H9 (cell line): ENCODE data around the gene ADAM17. TPM values are rescaled to one million over a fixed set of nuclear protein-coding genes. Genes with fewer than 3 reads are reported as not detected.

Experiments
- DNase-seq: peaks from one replicate; pipeline ENCODE4 v3.0.0-alpha.2; 2017
- H2AFZ ChIP-seq: one replicate; pipeline ENCODE4 v1.6.1; 2013; ENCODE audit warnings: mild to moderate bottlenecking, low read length, control low read depth, moderate library complexity
- H2AK5ac ChIP-seq: 2 replicates; pipeline ENCODE4 v1.6.1; 2013; ENCODE audit warnings: low read length, control low read depth, mixed read lengths; ENCODE audit not compliant: insufficient read length
- H2BK120ac ChIP-seq: one replicate; pipeline ENCODE4 v1.6.1; 2013; ENCODE audit warnings: low read depth, mild to moderate bottlenecking, low read length, control low read depth, inconsistent platforms; ENCODE audit not compliant: poor library complexity, severe bottlenecking
- H2BK12ac ChIP-seq: 2 replicates; pipeline ENCODE4 v1.6.1; 2013; ENCODE audit warnings: low read length, control low read depth, mixed read lengths, low read depth; ENCODE audit not compliant: insufficient read length
- H2BK15ac ChIP-seq: 2 replicates; pipeline ENCODE4 v1.6.1; 2013; ENCODE audit warnings: low read depth, low read length, control low read depth
- H2BK20ac ChIP-seq: one replicate; pipeline ENCODE4 v1.6.1; 2013; ENCODE audit warnings: low read depth, mild to moderate bottlenecking, low read length, control low read depth, inconsistent platforms; ENCODE audit not compliant: poor library complexity, severe bottlenecking
- H2BK5ac ChIP-seq: 2 replicates; pipeline ENCODE4 v1.6.1; 2013; ENCODE audit warnings: low read length, control low read depth, mixed read lengths; ENCODE audit not compliant: insufficient read length
- H3K14ac ChIP-seq: 2 replicates; pipeline ENCODE4 v1.6.1; 2013; ENCODE audit warnings: low read length, control low read depth; ENCODE audit not compliant: insufficient read depth
- H3K18ac ChIP-seq: 2 replicates; pipeline ENCODE4 v1.6.1; 2013; ENCODE audit warnings: low read depth, mild to moderate bottlenecking, mixed read lengths, low read length, control low read depth; ENCODE audit not compliant: insufficient read length
- H3K23ac ChIP-seq: 2 replicates; pipeline ENCODE4 v1.6.1; 2013; ENCODE audit warnings: low read length, control low read depth, mixed read lengths, low read depth; ENCODE audit not compliant: insufficient read length
- H3K23me2 ChIP-seq: 2 replicates; pipeline ENCODE4 v1.6.1; 2013; ENCODE audit warnings: low read depth, mild to moderate bottlenecking, mixed read lengths, low read length, control low read depth; ENCODE audit not compliant: insufficient read length, poor library complexity, severe bottlenecking
- H3K27ac ChIP-seq: 2 replicates; pipeline ENCODE4 v1.5.1; 2013; ENCODE audit warnings: low read length, control low read depth, mixed read lengths, low read depth; ENCODE audit not compliant: insufficient read length
- H3K27me3 ChIP-seq: 2 replicates; pipeline ENCODE4 v1.6.1; 2013; ENCODE audit warnings: low read length, control low read depth, inconsistent platforms; ENCODE audit not compliant: insufficient read depth
- H3K4ac ChIP-seq: 2 replicates; pipeline ENCODE4 v1.6.1; 2013; ENCODE audit warnings: low read depth, mild to moderate bottlenecking, control low read depth, inconsistent platforms, low read length, moderate library complexity
- H3K4me1 ChIP-seq: 2 replicates; pipeline ENCODE4 v1.6.1; 2013; ENCODE audit warnings: low read length, control low read depth, inconsistent platforms; ENCODE audit not compliant: insufficient read depth
- H3K4me2 ChIP-seq: 2 replicates; pipeline ENCODE4 v1.6.1; 2013; ENCODE audit warnings: low read length, control low read depth, mixed read lengths; ENCODE audit not compliant: insufficient read length, insufficient read depth
- H3K56ac ChIP-seq: 2 replicates; pipeline ENCODE4 v1.6.1; 2013; ENCODE audit warnings: low read depth, mild to moderate bottlenecking, mixed read lengths, low read length, control low read depth; ENCODE audit not compliant: insufficient read length
- H3K79me1 ChIP-seq: 2 replicates; pipeline ENCODE4 v1.6.1; 2013; ENCODE audit warnings: low read depth, mild to moderate bottlenecking, moderate library complexity, low read length, control low read depth, inconsistent platforms; ENCODE audit not compliant: insufficient read depth, poor library complexity, severe bottlenecking
- H3K79me2 ChIP-seq: 2 replicates; pipeline ENCODE4 v1.6.1; 2013; ENCODE audit warnings: low read length, control low read depth, inconsistent platforms; ENCODE audit not compliant: insufficient read depth
- H3K9ac ChIP-seq: 2 replicates; pipeline ENCODE4 v1.6.1; 2013; ENCODE audit warnings: low read length, control low read depth, mixed read lengths; ENCODE audit not compliant: insufficient read length; ENCODE audit errors: extremely low read depth
- H3K9me3 ChIP-seq: one replicate; pipeline ENCODE4 v1.6.1; 2013; ENCODE audit warnings: low read depth, low read length, inconsistent platforms; ENCODE audit not compliant: control insufficient read depth
- H3T11ph ChIP-seq: one replicate; pipeline ENCODE4 v1.6.1; 2013; ENCODE audit warnings: mild to moderate bottlenecking, low read length, control low read depth, inconsistent platforms
- H4K20me1 ChIP-seq: one replicate; pipeline ENCODE4 v1.6.1; 2013; ENCODE audit not compliant: control insufficient read depth, insufficient read length, insufficient read depth
- H4K5ac ChIP-seq: 2 replicates; pipeline ENCODE4 v1.6.1; 2013; ENCODE audit warnings: low read depth, mild to moderate bottlenecking, mixed read lengths, low read length, control low read depth; ENCODE audit not compliant: insufficient read length
- H4K8ac ChIP-seq: replicated peaks from 2 replicates; pipeline ENCODE4 v1.6.1; 2013; ENCODE audit warnings: low read length, control low read depth, mixed read lengths, low read depth; ENCODE audit not compliant: insufficient read length
- H4K91ac ChIP-seq: 2 replicates; pipeline ENCODE4 v1.6.1; 2013; ENCODE audit warnings: low read depth, mild to moderate bottlenecking, moderate library complexity, mixed read lengths, low read length, control low read depth; ENCODE audit not compliant: insufficient read length
- H3K27ac Mint-ChIP-seq, 3 experiments: 2 replicates in 2 of 3; 3 replicates in 1 of 3; pipeline ENCODE4 v1.8.0; 2020 to 2021; ENCODE audit warnings: mixed read lengths in 3 of 3, mild to moderate bottlenecking in 1 of 3, moderate library complexity in 1 of 3
- H3K27me3 Mint-ChIP-seq: 2 replicates; pipeline ENCODE4 v1.8.0; 2021; ENCODE audit warnings: low read depth, mild to moderate bottlenecking, moderate library complexity, mixed read lengths
- H3K36me3 Mint-ChIP-seq, 3 experiments: 2 replicates in 2 of 3; 3 replicates in 1 of 3; pipeline ENCODE4 v1.8.0; 2020 to 2021; ENCODE audit warnings: low read depth in 3 of 3, mixed read lengths in 3 of 3; ENCODE audit not compliant: insufficient read depth in 1 of 3
- H3K4me1 Mint-ChIP-seq, 2 experiments: 2 replicates each; pipeline ENCODE4 v1.8.0; 2020; ENCODE audit warnings: mixed read lengths in 2 of 2
- H3K4me3 Mint-ChIP-seq, 2 experiments: 2 replicates in 1 of 2; 3 replicates in 1 of 2; pipeline ENCODE4 v1.8.0; 2020 to 2021; ENCODE audit warnings: mild to moderate bottlenecking in 2 of 2, mixed read lengths in 2 of 2, moderate library complexity in 1 of 2
- H3K9me3 Mint-ChIP-seq, 2 experiments: 2 replicates in 1 of 2; 3 replicates in 1 of 2; pipeline ENCODE4 v1.8.0; 2020; ENCODE audit warnings: mild to moderate bottlenecking in 2 of 2, mixed read lengths in 2 of 2, moderate library complexity in 1 of 2
- WGBS: extraction: QIAGEN DNeasy Blood & Tissue Kit; methylation state at CpG from one replicate; pipeline ENCODE4 v1.1.7; 2013; ENCODE audit warnings: missing lambda C conversion rate, low lambda C conversion rate, mixed read lengths; ENCODE audit not compliant: insufficient read length; ENCODE audit errors: extremely low coverage; 5-methylcytosine and 5-hydroxymethylcytosine counted together
- total RNA-seq: library from RNA; stranded (reverse); gene quantifications from 2 replicates; pipeline ENCODE4 v1.2.1, GENCODE V29; 2021
- TF ChIP-seq, protein P1 (sequence below): fragments of 200-600 bp; sonication (generic); conservative IDR thresholded peaks from 3 replicates; pipeline ENCODE4 v1.8.0; 2021; ENCODE audit warnings: antibody characterized with exemption, mild to moderate bottlenecking

ADAM17 gene
- total RNA-seq, 1 experiment from 2014 or later = 26.3 TPM

DNA sequence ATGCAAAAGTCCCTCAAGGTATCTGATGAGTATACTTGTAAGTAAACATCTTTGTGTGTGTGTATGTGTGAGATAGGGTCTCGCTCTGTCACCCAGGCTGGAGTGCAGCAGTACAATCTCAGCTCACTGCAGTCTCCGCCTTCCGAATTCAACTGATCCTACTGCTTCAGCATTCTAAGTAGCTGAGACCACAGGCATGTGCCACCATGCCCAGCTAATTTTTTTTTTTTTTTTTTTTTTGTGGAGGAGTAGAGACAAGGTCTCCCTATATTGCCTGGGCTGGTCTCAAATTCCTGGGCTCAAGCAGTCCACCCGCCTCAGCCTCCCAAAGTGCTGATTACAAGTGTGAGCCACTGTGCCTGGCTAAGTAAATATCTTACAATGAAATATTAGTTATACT, 23.2 kb downstream of the ADAM17 start:
- no peak overlapping the region for H3K23ac ChIP-seq
- no peak overlapping the region for H4K91ac ChIP-seq
- no peak overlapping the region for H3K18ac ChIP-seq
- no peaks in the 10 kb centered on the region for H3K4me1 ChIP-seq
- WGBS = no CpG with 5 or more reads among the region's 4 CpGs
- no peak overlapping the region for H2AFZ ChIP-seq
- H3K27ac ChIP-seq = no peak overlapping the region
- H3K27me3 Mint-ChIP-seq = no peaks in the 10 kb centered on the region
- H2BK12ac ChIP-seq = no peak overlapping the region
- no peak overlapping the region for H2BK15ac ChIP-seq
- no peaks in the 10 kb centered on the region for H3K27me3 ChIP-seq
- H3K4me1 Mint-ChIP-seq = no peaks in the 10 kb centered on the region
- no peak overlapping the region for H3T11ph ChIP-seq
- no peaks in the 10 kb centered on the region for H3K79me2 ChIP-seq
- no peak overlapping the region for H2AK5ac ChIP-seq
- no peak overlapping the region for H3K4ac ChIP-seq
- no peak overlapping the region for H3K4me2 ChIP-seq
- no peaks in the 10 kb centered on the region for H3K23me2 ChIP-seq
- H3K9me3 Mint-ChIP-seq = no peaks in the 10 kb centered on the region
- H3K9ac ChIP-seq = no peak overlapping the region
- no peak overlapping the region for H3K27ac Mint-ChIP-seq
- no peak overlapping the region for H2BK5ac ChIP-seq
- H3K56ac ChIP-seq = no peak overlapping the region
- no peak overlapping the region for H2BK20ac ChIP-seq
- H4K5ac ChIP-seq = no peak overlapping the region
- no peaks in the 10 kb centered on the region for H3K9me3 ChIP-seq
- DNase-seq = no peak
- H3K14ac ChIP-seq = no peak overlapping the region
- no peaks in the 10 kb centered on the region for H4K20me1 ChIP-seq
- H3K4me3 Mint-ChIP-seq = no peak overlapping the region
- H4K8ac ChIP-seq = no peak overlapping the region
- TF ChIP-seq, protein P1, sequence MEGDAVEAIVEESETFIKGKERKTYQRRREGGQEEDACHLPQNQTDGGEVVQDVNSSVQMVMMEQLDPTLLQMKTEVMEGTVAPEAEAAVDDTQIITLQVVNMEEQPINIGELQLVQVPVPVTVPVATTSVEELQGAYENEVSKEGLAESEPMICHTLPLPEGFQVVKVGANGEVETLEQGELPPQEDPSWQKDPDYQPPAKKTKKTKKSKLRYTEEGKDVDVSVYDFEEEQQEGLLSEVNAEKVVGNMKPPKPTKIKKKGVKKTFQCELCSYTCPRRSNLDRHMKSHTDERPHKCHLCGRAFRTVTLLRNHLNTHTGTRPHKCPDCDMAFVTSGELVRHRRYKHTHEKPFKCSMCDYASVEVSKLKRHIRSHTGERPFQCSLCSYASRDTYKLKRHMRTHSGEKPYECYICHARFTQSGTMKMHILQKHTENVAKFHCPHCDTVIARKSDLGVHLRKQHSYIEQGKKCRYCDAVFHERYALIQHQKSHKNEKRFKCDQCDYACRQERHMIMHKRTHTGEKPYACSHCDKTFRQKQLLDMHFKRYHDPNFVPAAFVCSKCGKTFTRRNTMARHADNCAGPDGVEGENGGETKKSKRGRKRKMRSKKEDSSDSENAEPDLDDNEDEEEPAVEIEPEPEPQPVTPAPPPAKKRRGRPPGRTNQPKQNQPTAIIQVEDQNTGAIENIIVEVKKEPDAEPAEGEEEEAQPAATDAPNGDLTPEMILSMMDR = no peak
- H2BK120ac ChIP-seq = no peak overlapping the region
- peaks cover 0 to 29% (median 18%) of the 10 kb centered on the region in 3 experiments; a peak in 5 of 7 replicates for H3K36me3 Mint-ChIP-seq
- no peaks in the 10 kb centered on the region for H3K79me1 ChIP-seq
